ENCODE results near the gene AP3S1.
A peak's percentile ranks its signal among the peaks of the same experiment; 100 is the strongest.
"Not testable (repeated sequence)": the region's sequence is repeated elsewhere in the genome, so short reads cannot be mapped to it uniquely, and the experiment has no call there.

Gene AP3S1

DNA sequence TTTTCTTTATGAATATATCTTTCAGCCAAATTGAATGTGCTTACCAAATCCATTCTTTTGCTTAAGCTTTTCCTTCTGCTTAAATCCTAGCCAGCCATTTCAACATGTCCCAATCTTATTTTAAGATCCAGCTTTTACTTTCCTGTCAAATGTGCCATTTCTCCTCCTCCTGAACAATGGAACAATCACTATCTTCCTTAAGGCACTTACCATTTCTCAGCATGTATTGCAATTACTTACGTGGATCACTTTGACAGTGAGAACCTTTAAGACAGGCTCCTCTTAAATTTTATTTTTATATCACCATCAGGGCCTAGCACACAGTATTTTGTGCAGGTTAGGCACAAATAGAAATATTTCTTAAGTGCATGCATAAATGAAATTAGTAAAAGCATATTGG, 20.9 kb upstream of the AP3S1 start:
- DNase-seq (ENCODE audit: low read depth): no peak
- TF ChIP-seq, protein P1, sequence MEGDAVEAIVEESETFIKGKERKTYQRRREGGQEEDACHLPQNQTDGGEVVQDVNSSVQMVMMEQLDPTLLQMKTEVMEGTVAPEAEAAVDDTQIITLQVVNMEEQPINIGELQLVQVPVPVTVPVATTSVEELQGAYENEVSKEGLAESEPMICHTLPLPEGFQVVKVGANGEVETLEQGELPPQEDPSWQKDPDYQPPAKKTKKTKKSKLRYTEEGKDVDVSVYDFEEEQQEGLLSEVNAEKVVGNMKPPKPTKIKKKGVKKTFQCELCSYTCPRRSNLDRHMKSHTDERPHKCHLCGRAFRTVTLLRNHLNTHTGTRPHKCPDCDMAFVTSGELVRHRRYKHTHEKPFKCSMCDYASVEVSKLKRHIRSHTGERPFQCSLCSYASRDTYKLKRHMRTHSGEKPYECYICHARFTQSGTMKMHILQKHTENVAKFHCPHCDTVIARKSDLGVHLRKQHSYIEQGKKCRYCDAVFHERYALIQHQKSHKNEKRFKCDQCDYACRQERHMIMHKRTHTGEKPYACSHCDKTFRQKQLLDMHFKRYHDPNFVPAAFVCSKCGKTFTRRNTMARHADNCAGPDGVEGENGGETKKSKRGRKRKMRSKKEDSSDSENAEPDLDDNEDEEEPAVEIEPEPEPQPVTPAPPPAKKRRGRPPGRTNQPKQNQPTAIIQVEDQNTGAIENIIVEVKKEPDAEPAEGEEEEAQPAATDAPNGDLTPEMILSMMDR (IDR thresholded peaks at IDR 0.05; ENCODE audit: low read length, missing control alignments): no peak
- no peak overlapping the region for H3K4me3 ChIP-seq (replicated peaks; ENCODE audit: low read depth, low read length)

DNA sequence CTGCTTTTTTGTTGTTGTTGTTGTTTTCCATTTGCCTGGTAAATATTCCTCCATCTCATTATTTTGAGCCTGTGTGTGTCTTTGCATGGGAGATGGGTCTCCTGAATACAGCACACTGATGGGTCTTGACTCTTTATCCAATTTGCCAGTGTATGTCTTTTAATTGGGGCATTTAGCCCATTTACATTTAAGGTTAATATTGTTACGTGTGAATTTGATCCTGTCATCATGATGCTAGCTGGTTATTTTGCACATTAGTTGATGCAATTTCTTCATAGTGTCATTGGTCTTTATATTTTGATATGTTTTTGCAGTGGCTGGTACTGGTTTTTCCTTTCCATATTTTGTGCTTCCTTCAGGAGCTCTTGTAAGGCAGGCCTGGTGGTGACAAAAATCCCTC, 16.8 kb upstream of the AP3S1 start:
- not testable (repeated sequence) for DNase-seq (ENCODE audit: low read depth); H3K4me3 ChIP-seq (replicated peaks; ENCODE audit: low read depth, low read length)

DNA sequence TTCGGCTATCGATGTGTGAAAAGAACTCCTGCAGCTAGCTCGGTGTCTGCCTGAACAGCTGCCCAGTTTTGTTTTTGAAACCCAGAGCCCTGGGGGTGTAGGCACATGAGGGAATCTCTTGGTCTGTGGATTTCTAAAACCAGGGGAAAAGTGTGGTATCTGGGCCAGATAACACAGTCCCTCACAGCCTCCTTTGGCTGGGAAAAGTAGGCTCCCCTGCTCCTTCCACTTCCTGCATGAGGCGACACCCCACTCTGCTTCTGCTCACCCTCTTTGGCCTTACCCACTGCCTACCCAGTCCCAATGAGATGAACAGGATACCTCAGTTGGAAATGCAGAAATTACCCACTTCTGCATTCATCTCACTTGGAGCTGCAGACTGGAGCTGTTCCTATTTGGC, 15.8 kb upstream of the AP3S1 start:
- TF ChIP-seq, protein P1 (IDR thresholded peaks at IDR 0.05; ENCODE audit: low read length, missing control alignments): no peak
- no peak overlapping the region for H3K4me3 ChIP-seq (replicated peaks; ENCODE audit: low read depth, low read length)
- no peak for DNase-seq (ENCODE audit: low read depth)

DNA sequence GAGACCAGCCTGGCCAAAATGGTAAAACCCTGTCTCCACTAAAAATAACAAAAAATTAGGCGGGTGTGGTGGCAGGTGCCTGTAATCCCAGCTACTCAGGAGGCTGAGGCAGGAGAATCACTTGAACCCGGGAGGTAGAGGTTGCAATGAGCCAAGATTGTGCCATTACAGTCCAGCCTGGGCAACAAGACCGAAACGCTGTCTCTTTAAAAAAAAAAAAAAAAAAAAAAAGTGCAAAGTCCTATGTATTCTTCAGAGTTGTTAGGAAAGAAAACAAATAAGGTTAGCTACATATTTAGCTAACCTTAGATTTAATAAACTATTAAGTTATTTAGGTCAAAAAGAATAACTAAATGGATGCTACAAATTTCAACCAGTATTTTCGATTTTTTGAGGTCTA, 11.8 kb upstream of the AP3S1 start:
- TF ChIP-seq, protein P1 (IDR thresholded peaks at IDR 0.05; ENCODE audit: low read length, missing control alignments): no peak
- no peak for DNase-seq (ENCODE audit: low read depth)
- H3K4me3 ChIP-seq (replicated peaks; ENCODE audit: low read depth, low read length): no peak overlapping the region

DNA sequence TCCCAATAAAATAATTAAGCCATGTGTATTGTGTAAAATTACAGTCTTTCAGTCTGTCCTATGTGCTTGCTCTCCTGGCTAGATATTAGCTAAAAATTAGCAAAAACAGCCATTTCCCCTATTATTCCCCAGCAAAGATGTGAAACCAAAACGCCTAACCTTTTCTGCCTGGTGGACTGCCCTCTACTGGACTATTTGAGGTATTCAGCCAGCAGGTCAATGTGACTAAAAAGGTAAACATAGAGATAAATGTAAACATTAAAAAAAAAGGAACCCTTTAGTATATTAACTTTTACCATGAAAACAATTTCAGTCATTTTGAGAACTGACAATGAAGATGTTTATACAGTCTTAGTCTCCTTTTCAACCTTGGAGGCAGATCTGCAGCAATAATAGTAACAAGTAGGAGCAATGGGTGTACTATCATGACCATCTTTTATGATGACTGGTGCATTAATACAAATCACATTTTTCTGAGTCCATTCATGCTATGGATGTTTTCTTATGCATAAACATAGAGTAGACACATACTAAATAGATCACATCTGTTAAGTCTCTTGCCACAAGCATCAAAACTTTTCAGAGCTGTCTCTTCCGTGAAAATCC, 10.5 kb upstream of the AP3S1 start:
- no peak overlapping the region for H3K4me3 ChIP-seq (replicated peaks; ENCODE audit: low read depth, low read length)
- peak; percentile 56 for DNase-seq (ENCODE audit: low read depth)
- TF ChIP-seq, protein P1 (IDR thresholded peaks at IDR 0.05; ENCODE audit: low read length, missing control alignments): peak; percentile 86

DNA sequence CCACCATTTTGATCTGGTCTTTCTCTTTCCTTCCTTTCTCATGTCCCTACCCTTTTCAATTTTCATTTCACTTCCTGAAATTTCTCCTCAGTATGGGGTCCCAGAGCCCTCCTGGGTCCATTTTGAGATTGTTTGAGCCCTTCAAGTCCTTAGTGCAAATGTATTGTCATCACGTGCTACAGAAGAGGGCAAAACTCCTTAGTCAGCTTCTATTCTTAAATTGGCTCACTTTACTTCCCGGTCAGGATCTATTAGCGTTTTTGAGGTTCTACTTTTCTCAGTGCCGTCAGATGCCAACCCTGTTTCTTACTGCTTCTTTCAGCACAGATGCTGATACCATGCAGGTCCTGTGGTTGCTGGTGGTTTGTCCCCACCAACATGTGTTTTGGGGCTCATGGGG, 6.3 kb upstream of the AP3S1 start:
- DNase-seq (ENCODE audit: low read depth): no peak
- no peak overlapping the region for H3K4me3 ChIP-seq (replicated peaks; ENCODE audit: low read depth, low read length)
- TF ChIP-seq, protein P1 (IDR thresholded peaks at IDR 0.05; ENCODE audit: low read length, missing control alignments): no peak

DNA sequence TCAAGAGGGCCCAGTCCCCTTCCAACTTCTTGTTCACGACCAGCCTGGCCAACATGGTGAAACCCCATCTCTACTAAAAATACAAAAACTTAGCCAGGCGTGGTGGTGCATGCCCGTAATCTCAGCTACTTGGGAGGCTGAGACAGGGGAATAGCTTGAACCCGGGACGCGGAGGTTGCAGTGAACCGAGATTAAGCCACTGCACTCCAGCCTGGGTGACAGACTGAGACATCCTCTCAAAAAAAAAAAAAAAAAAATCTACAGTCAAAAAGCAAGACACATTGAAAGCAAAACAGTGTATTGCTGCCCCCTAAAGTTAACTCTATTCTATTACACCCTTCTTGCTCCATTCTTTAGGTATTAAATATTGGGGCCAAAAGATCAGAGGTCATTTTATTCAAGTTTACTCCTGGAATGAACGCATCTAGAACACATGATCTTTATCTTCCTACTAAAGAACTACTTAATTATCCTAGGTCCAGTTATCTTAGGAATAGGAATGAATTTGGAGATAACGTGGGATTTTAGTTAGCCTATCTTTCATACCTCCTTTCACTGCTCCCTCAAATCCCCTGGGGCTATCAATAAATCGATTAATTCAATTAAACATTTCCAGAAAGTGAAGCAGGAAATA, 2.7 kb upstream of the AP3S1 start:
- peak; percentile 69 for DNase-seq (ENCODE audit: low read depth)
- H3K4me3 ChIP-seq (replicated peaks; ENCODE audit: low read depth, low read length): peak overlapping the region; percentile 86
- TF ChIP-seq, protein P1 (IDR thresholded peaks at IDR 0.05; ENCODE audit: low read length, missing control alignments): peak; percentile 56

Measured in fibroblast of pulmonary artery (primary cell).